ENCODE results near the gene PDE4D.

Gene PDE4D

DNA sequence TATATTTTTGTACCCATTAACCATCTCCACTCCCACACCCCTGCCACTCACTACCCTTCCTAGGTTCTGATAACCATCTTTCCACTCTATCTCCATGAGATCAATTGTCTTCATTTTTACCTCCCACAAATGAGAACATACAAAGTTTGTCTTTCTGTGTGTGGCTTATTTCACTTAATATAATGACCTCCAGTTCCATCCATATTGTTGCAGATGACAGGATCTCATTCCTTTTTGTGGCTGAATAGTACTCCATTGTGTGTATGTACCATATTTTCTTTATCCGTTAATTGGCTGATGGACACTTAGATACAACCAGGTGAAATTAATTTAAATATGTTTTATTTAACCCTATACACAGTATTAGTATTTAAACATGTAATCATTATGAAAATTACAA, 552.9 kb downstream of the PDE4D start:
- Histone ChIP-seq H3K36me3 (no peaks in the 10 kb centered on the region), H3K9me3 (no peaks in the 10 kb centered on the region), H3K4me1 (peaks cover 25% of the 10 kb centered on the region), H3K4me3 (no peak overlapping the region), H4K20me1 (no peaks in the 10 kb centered on the region), H3K27ac (no peak overlapping the region), H3K4me2 (no peak overlapping the region), H3K9ac (no peak overlapping the region), H3K27me3 (no peaks in the 10 kb centered on the region)
- TF ChIP-seq Cebpa-rat (IDR thresholded peaks at IDR 0.05) = no peak

GRCh38 chr5:59337240-59337639, 556.3 kb downstream of the PDE4D start:
- TF ChIP-seq Cebpa-rat (IDR thresholded peaks at IDR 0.05) = no peak
- Histone ChIP-seq H3K4me1 (peaks cover 25% of the 10 kb centered on the region), H3K4me3 (no peak overlapping the region), H3K9ac (no peak overlapping the region), H3K27ac (no peak overlapping the region), H3K9me3 (no peaks in the 10 kb centered on the region), H3K36me3 (no peaks in the 10 kb centered on the region), H3K27me3 (no peaks in the 10 kb centered on the region), H4K20me1 (no peaks in the 10 kb centered on the region), H3K4me2 (peak overlapping the region; percentile 35)

- no peak overlapping the region for H3K27ac ChIP-seq
- TF ChIP-seq Cebpa-rat (IDR thresholded peaks at IDR 0.05) = no peak
These were observed 558.0 kb downstream of the PDE4D start for GRCh38 chr5:59335544-59335943.

GRCh38 chr5:59333416-59333815, 560.1 kb downstream of the PDE4D start:
- Histone ChIP-seq H3K4me1 (peaks cover 19% of the 10 kb centered on the region), H3K9ac (no peak overlapping the region), H3K9me3 (no peaks in the 10 kb centered on the region), H3K27me3 (no peaks in the 10 kb centered on the region), H3K27ac (no peak overlapping the region), H4K20me1 (no peaks in the 10 kb centered on the region), H3K4me2 (no peak overlapping the region), H3K4me3 (no peak overlapping the region), H3K36me3 (no peaks in the 10 kb centered on the region)
- TF ChIP-seq Cebpa-rat (IDR thresholded peaks at IDR 0.05) = no peak

More at GRCh38 chr5:59335544-59335943, 558.0 kb downstream of the PDE4D start:
- Histone ChIP-seq H3K9me3 (no peaks in the 10 kb centered on the region), H3K4me1 (peaks cover 25% of the 10 kb centered on the region), H3K4me3 (no peak overlapping the region), H3K36me3 (no peaks in the 10 kb centered on the region), H3K27me3 (no peaks in the 10 kb centered on the region), H3K9ac (no peak overlapping the region), H4K20me1 (no peaks in the 10 kb centered on the region), H3K4me2 (no peak overlapping the region)

GRCh38 chr5:59332236-59332973, 561.1 kb downstream of the PDE4D start:
- Histone ChIP-seq H3K4me3 (no peak overlapping the region), H3K27me3 (no peaks in the 10 kb centered on the region), H4K20me1 (no peaks in the 10 kb centered on the region), H3K4me2 (no peak overlapping the region), H3K4me1 (peaks cover 9% of the 10 kb centered on the region), H3K36me3 (no peaks in the 10 kb centered on the region), H3K9ac (no peak overlapping the region), H3K9me3 (no peaks in the 10 kb centered on the region), H3K27ac (no peak overlapping the region)
- TF ChIP-seq Cebpa-rat (IDR thresholded peaks at IDR 0.05) = no peak

DNA sequence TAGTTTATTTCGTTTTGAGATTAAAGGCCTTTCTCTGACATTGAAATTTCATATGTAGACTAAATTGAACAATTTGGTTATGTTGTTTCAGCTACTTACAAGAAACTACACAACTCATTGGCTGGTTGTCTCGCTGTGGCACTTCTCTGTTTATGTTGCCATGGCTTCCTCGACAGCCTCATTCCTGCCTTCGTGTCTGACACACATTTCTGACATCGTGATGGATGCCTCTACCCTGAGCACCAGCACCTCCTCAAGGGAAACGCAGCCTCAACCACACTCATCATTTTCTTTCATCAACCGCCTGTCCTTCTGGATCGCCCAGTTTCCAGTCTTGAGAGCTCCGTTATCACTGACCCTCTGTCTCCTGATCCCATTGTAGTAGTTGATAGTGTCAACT, 562.8 kb downstream of the PDE4D start:
- TF ChIP-seq Cebpa-rat (IDR thresholded peaks at IDR 0.05) = no peak
- no peaks in the 10 kb centered on the region for H3K9me3 ChIP-seq
- H3K27me3 ChIP-seq = no peaks in the 10 kb centered on the region
- H3K36me3 ChIP-seq = no peaks in the 10 kb centered on the region
- no peaks in the 10 kb centered on the region for H3K4me1 ChIP-seq
- H3K4me2 ChIP-seq = no peak overlapping the region
- H3K9ac ChIP-seq = no peak overlapping the region
- no peaks in the 10 kb centered on the region for H4K20me1 ChIP-seq
- H3K4me3 ChIP-seq = no peak overlapping the region
- no peak overlapping the region for H3K27ac ChIP-seq

GRCh38 chr5:59328709-59329296, 564.7 kb downstream of the PDE4D start:
- Histone ChIP-seq H3K9me3 (no peaks in the 10 kb centered on the region), H3K27ac (no peak overlapping the region), H3K4me1 (no peaks in the 10 kb centered on the region), H3K36me3 (no peaks in the 10 kb centered on the region), H3K4me2 (no peak overlapping the region), H4K20me1 (no peaks in the 10 kb centered on the region), H3K9ac (no peak overlapping the region), H3K27me3 (no peaks in the 10 kb centered on the region), H3K4me3 (no peak overlapping the region)
- no peak for TF ChIP-seq Cebpa-rat (IDR thresholded peaks at IDR 0.05)

DNA sequence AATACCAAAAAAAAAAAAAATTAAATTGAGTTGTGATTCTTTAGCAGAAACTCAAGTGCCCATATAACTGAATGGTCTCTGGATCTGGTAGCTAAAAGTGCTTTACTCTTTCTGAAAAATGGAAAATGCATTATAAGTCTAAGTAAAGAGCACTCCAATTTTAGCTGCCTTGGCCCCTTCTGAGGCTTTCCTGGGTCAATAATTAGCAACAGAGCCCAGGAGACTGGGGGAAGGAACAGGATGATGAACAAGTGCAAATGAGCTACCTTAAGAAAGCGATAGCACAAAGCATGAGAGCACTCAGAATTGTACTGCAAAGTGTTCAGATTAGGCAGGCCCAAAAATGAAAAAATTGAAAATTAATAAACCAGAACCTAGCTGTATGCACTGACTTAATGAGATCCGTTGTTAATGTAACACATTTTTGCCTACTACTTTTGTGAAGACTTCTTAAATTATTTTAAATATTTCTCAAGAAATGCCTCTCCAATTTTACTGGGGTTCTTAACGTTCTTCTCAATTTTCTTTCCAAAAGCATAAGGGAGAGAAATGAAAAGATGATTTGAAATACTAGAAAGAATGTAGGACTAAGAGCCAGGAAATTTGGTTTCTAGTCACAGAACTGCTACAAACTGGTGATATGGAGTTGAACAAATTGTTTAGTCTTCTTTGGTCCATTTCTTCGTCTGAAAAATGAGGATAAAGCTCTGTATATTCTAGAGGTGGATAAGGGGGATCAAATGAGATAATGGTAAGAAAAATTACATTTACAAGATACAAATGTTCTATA, 566.1 kb downstream of the PDE4D start:
- Histone ChIP-seq H3K27ac (no peak overlapping the region), H3K4me1 (no peaks in the 10 kb centered on the region), H3K36me3 (no peaks in the 10 kb centered on the region), H3K27me3 (no peaks in the 10 kb centered on the region), H3K9ac (no peak overlapping the region), H3K9me3 (no peaks in the 10 kb centered on the region), H3K4me2 (no peak overlapping the region), H4K20me1 (no peaks in the 10 kb centered on the region), H3K4me3 (no peak overlapping the region)
- TF ChIP-seq Cebpa-rat (IDR thresholded peaks at IDR 0.05) = no peak

GRCh38 chr5:59326596-59326995, 566.9 kb downstream of the PDE4D start:
- Histone ChIP-seq H3K4me3 (no peak overlapping the region), H3K27ac (no peak overlapping the region), H3K9ac (no peak overlapping the region), H3K27me3 (no peaks in the 10 kb centered on the region), H3K4me1 (no peaks in the 10 kb centered on the region), H3K4me2 (no peak overlapping the region), H4K20me1 (no peaks in the 10 kb centered on the region), H3K9me3 (no peaks in the 10 kb centered on the region), H3K36me3 (no peaks in the 10 kb centered on the region)
- TF ChIP-seq Cebpa-rat (IDR thresholded peaks at IDR 0.05) = no peak

GRCh38 chr5:59325070-59325469, 568.5 kb downstream of the PDE4D start:
- no peak overlapping the region for H3K4me3 ChIP-seq
- H3K9me3 ChIP-seq = no peaks in the 10 kb centered on the region
- H3K4me2 ChIP-seq = no peak overlapping the region
- no peaks in the 10 kb centered on the region for H3K4me1 ChIP-seq
- no peaks in the 10 kb centered on the region for H3K27me3 ChIP-seq
- no peak for TF ChIP-seq Cebpa-rat (IDR thresholded peaks at IDR 0.05)
- H3K27ac ChIP-seq = no peak overlapping the region
- no peak overlapping the region for H3K9ac ChIP-seq
- H3K36me3 ChIP-seq = no peaks in the 10 kb centered on the region
- H4K20me1 ChIP-seq = no peaks in the 10 kb centered on the region
